Bronchus fibroblast of lung (primary cell): ENCODE data around the gene SOX4. TPM values are rescaled to one million over a fixed set of nuclear protein-coding genes. Genes with fewer than 3 reads are reported as not detected.

Experiments
- total RNA-seq: library from RNA; depleted of rRNA; stranded (reverse); fragments of >200 nt; gene quantifications from 2 replicates; pipeline ENCODE4 v1.2.3, GENCODE V29; 2015

Gene SOX4
- 5.1 and 5.9 TPM in 2 replicates for total RNA-seq

GRCh38 chr6:21593412-21593926 is at the start of gene SOX4:
Gene SOX4, plus strand, starts transcription at chr6:21593751. Its CDS starts 784 bp downstream, at chr6:21594535.

